NCI-H128 (cell line): ENCODE data around the gene CTNNBL1.

Experiments used
- DNase-seq: peaks from one replicate; lab custom pipeline; 2025; ENCODE audit not compliant: unreplicated experiment; lab: John Stamatoyannopoulos, UW

CTNNBL1 gene

GRCh38 chr20:37875460-37876175 is 181.8 kb downstream of the CTNNBL1 start:
- DNase-seq = no peak

- no peak for DNase-seq
These were observed 183.0 kb downstream of the CTNNBL1 start for GRCh38 chr20:37876863-37877262.

GRCh38 chr20:37877832-37878772 is 184.3 kb downstream of the CTNNBL1 start:
- DNase-seq = no peak

GRCh38 chr20:37878835-37879599 is 185.2 kb downstream of the CTNNBL1 start:
- DNase-seq = peak; percentile 19

- DNase-seq = no peak
These were observed 186.0 kb downstream of the CTNNBL1 start for GRCh38 chr20:37879843-37880242.

- no peak for DNase-seq
These were observed 187.1 kb downstream of the CTNNBL1 start for GRCh38 chr20:37880726-37881591.

GRCh38 chr20:37881601-37882343 is 187.9 kb downstream of the CTNNBL1 start:
- no peak for DNase-seq

- DNase-seq = no peak
These were observed 189.3 kb downstream of the CTNNBL1 start for GRCh38 chr20:37882961-37883712.

- no peak for DNase-seq
These were observed 191.2 kb downstream of the CTNNBL1 start for GRCh38 chr20:37885042-37885441.

GRCh38 chr20:37885593-37886503 is 192.0 kb downstream of the CTNNBL1 start:
- DNase-seq = no peak

GRCh38 chr20:37886851-37887297 is 193.0 kb downstream of the CTNNBL1 start:
- DNase-seq = no peak

GRCh38 chr20:37888641-37889040 is 194.8 kb downstream of the CTNNBL1 start:
- no peak for DNase-seq

- no peak for DNase-seq
These were observed 196.3 kb downstream of the CTNNBL1 start for GRCh38 chr20:37890108-37890507.

- no peak for DNase-seq
These were observed 196.8 kb downstream of the CTNNBL1 start for GRCh38 chr20:37890643-37891042.

GRCh38 chr20:37892001-37892400 is 198.2 kb downstream of the CTNNBL1 start:
- DNase-seq = no peak

GRCh38 chr20:37893566-37894241 is 199.9 kb downstream of the CTNNBL1 start:
- DNase-seq = no peak

GRCh38 chr20:37894454-37894853 is 200.6 kb downstream of the CTNNBL1 start:
- DNase-seq = no peak
